HepG2 (cell line): ENCODE measurements around the gene CD7. TPM values are rescaled to one million over a fixed set of nuclear protein-coding genes. Genes with fewer than 3 reads are reported as not detected.
A peak's percentile ranks its signal among the peaks of the same experiment; 100 is the strongest.

Experiments used
- CBX2 ChIP-seq, 2 experiments: fragments of 200-600 bp in 1 of 2; sonication (generic); formaldehyde crosslinking in 1 of 2; IDR thresholded peaks; 2 replicates each; pipeline versions ENCODE4 v1.7.0 to v1.8.1; 2018 to 2022; ENCODE audit warnings: low read depth in 2 of 2, low read length in 1 of 2, mild to moderate bottlenecking in 1 of 2, missing genetic modification reagents in 1 of 2
- FIP1L1 ChIP-seq: fragments of 200-400 bp; formaldehyde crosslinking; IDR thresholded peaks from 2 replicates; pipeline ENCODE4 v1.6.1; 2018; ENCODE audit warnings: low read depth, mild to moderate bottlenecking, low read length, moderate library complexity, borderline replicate concordance; ENCODE audit not compliant: insufficient read depth
- FOXO1 ChIP-seq: sonication (generic); formaldehyde crosslinking; IDR thresholded peaks from 2 replicates; pipeline ENCODE4 v1.4.0; 2020; ENCODE audit warnings: missing genetic modification reagents
- MAFG ChIP-seq: sonication (generic); formaldehyde crosslinking; IDR thresholded peaks from 2 replicates; pipeline ENCODE4 v1.5.1; 2020; ENCODE audit warnings: mild to moderate bottlenecking, missing genetic modification reagents
- MIXL1 ChIP-seq: IDR thresholded peaks from 2 replicates; pipeline ENCODE4 v1.6.1; 2016
- NFE2L2 ChIP-seq: fragments of 150-350 bp; IDR thresholded peaks from 2 replicates; pipeline ENCODE4 v1.6.1; 2014; ENCODE audit warnings: low read length
- SNAI1 ChIP-seq: sonication (generic); formaldehyde crosslinking; IDR thresholded peaks from 2 replicates; pipeline ENCODE4 v1.5.0; 2020; ENCODE audit warnings: mild to moderate bottlenecking, missing genetic modification reagents, borderline replicate concordance
- SP1 ChIP-seq, 2 experiments: fragments of 450-650 bp in 1 of 2; sonication (generic) in 1 of 2; formaldehyde crosslinking in 1 of 2; IDR thresholded peaks; 2 replicates each; pipeline versions ENCODE4 v1.4.0 to v1.6.1; 2016 to 2020; ENCODE audit warnings: missing genetic modification reagents in 1 of 2
- WIZ ChIP-seq: sonication (generic); formaldehyde crosslinking; IDR thresholded peaks from 2 replicates; pipeline ENCODE4 v1.5.1; 2020; ENCODE audit warnings: mild to moderate bottlenecking, missing genetic modification reagents
- ZNF24 ChIP-seq: fragments of 450-650 bp; IDR thresholded peaks from 2 replicates; pipeline ENCODE4 v1.6.1; 2017; ENCODE audit warnings: antibody characterized with exemption, mild to moderate bottlenecking
- ZNF564 ChIP-seq: sonication (generic); formaldehyde crosslinking; IDR thresholded peaks from 2 replicates; pipeline ENCODE4 v1.8.1; 2023; ENCODE audit warnings: mild to moderate bottlenecking, missing genetic modification reagents
- ZNF713 ChIP-seq: sonication (generic); formaldehyde crosslinking; IDR thresholded peaks from 2 replicates; pipeline ENCODE4 v1.4.0; 2020; ENCODE audit warnings: mild to moderate bottlenecking, missing genetic modification reagents
- ZSCAN31 ChIP-seq: sonication (generic); formaldehyde crosslinking; IDR thresholded peaks from 2 replicates; pipeline ENCODE4 v1.5.0; 2020; ENCODE audit warnings: low read depth, mild to moderate bottlenecking, missing genetic modification reagents
- polyA plus RNA-seq, 8 experiments: library from polyadenylated mRNA; depleted of rRNA in 3 of 8; stranded (reverse) in 7 of 8; unstranded in 1 of 8; fragments of >200 nt; fragmentation: Illumina TruSeq in 4 of 8; extraction: Trizol in 4 of 8; gene quantifications; 2 replicates each; pipeline versions ENCODE4 v1.2.1 to v1.2.3, GENCODE V29; 2011 to 2016; ENCODE audit warnings: low read depth in 4 of 8, missing spikeins in 1 of 8, mixed read lengths in 1 of 8; ENCODE audit not compliant: insufficient read depth in 1 of 8
- total RNA-seq, 5 experiments: library from RNA; depleted of rRNA; stranded (reverse); fragments of >200 nt; fragmentation: Illumina TruSeq; extraction: Trizol; gene quantifications; 2 replicates each; pipeline ENCODE4 v1.2.3, GENCODE V29; 2016; ENCODE audit warnings: low read depth in 1 of 5
- TF ChIP-seq, protein P1 (sequence below): sonication (generic); formaldehyde crosslinking; conservative IDR thresholded peaks from 2 replicates; pipeline ENCODE4 v1.4.0; 2020; ENCODE audit warnings: mild to moderate bottlenecking, missing genetic modification reagents, moderate library complexity
- TF ChIP-seq, protein P2 (sequence below): sonication (generic); formaldehyde crosslinking; IDR thresholded peaks from 2 replicates; pipeline ENCODE4 v1.8.1; 2023; ENCODE audit warnings: mild to moderate bottlenecking, missing genetic modification reagents
- TF ChIP-seq, protein P3 (sequence below): sonication (generic); formaldehyde crosslinking; conservative IDR thresholded peaks from 2 replicates; pipeline ENCODE4 v1.8.0; 2022; ENCODE audit warnings: mild to moderate bottlenecking, moderate library complexity, missing genetic modification reagents
- TF ChIP-seq, protein P4 (sequence below): sonication (generic); formaldehyde crosslinking; IDR thresholded peaks from 2 replicates; pipeline ENCODE4 v1.8.0; 2022; ENCODE audit warnings: mild to moderate bottlenecking, missing genetic modification reagents; ENCODE audit not compliant: insufficient replicate concordance
- TF ChIP-seq, protein P5 (sequence below): sonication (generic); formaldehyde crosslinking; IDR thresholded peaks from 2 replicates; pipeline ENCODE4 v1.5.1; 2020; ENCODE audit warnings: missing genetic modification reagents, mild to moderate bottlenecking, borderline replicate concordance

CD7 gene
- total and polyA plus RNA-seq, 2 of the 13 experiments (the other 11 are each of a cell fraction or from before 2014, with no cell fraction given): 67.6 to 76.4 TPM

DNA sequence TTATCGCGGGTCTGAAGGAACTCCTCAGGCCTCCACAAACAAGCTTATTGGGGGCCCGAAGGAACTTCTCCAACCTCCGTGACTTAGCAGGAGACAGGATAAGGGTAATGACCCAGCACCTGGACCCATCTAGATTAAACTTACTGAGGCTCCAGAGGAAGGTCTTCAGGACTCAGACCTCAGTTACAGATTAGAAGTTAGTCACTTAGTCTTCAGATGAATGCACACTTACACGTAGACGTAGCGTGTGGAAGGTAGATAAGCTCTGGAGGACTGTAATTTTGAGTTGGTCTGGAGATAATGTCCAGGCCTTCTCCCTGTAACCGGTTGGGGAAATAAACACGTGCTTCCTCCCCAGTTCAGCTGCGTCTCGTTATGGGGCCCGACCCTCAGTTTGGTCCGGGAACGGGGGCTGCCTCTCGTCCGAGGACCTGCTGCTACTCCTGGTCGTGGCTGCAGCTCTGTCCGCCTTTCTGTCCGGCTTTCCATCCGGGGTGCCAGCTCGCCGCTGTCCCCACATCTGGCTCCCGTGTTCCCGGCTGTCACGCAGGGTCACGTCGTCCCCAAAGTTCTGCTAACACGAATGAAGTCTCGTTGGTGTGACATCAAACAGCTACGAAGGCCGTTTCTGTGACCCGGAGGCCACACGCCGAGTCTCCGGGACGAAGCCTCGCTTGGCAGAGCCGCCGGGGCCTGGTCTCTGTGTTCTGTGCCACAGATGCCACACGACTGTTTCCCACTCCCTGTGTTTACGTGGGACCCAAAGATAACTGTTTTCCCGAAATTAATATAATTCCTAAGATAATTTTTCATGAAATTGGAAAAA lies 28.0 kb upstream of the CD7 start (continued):
- TF ChIP-seq, protein P1, sequence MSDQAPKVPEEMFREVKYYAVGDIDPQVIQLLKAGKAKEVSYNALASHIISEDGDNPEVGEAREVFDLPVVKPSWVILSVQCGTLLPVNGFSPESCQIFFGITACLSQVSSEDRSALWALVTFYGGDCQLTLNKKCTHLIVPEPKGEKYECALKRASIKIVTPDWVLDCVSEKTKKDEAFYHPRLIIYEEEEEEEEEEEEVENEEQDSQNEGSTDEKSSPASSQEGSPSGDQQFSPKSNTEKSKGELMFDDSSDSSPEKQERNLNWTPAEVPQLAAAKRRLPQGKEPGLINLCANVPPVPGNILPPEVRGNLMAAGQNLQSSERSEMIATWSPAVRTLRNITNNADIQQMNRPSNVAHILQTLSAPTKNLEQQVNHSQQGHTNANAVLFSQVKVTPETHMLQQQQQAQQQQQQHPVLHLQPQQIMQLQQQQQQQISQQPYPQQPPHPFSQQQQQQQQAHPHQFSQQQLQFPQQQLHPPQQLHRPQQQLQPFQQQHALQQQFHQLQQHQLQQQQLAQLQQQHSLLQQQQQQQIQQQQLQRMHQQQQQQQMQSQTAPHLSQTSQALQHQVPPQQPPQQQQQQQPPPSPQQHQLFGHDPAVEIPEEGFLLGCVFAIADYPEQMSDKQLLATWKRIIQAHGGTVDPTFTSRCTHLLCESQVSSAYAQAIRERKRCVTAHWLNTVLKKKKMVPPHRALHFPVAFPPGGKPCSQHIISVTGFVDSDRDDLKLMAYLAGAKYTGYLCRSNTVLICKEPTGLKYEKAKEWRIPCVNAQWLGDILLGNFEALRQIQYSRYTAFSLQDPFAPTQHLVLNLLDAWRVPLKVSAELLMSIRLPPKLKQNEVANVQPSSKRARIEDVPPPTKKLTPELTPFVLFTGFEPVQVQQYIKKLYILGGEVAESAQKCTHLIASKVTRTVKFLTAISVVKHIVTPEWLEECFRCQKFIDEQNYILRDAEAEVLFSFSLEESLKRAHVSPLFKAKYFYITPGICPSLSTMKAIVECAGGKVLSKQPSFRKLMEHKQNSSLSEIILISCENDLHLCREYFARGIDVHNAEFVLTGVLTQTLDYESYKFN: no peak
- TF ChIP-seq SNAI1 (CRISPR knock-in tag) (no peak), ZNF564 (CRISPR knock-in tag) (no peak), MIXL1 (no peak), ZSCAN31 (CRISPR knock-in tag) (no peak), ZNF713 (CRISPR knock-in tag) (peak; percentile 23; the same call in 1 of the 2 replicates), MAFG (CRISPR knock-in tag) (no peak), FOXO1 (CRISPR knock-in tag) (no peak), SP1 (IDR thresholded peaks at IDR 0.05) (no peak), SP1 (CRISPR knock-in tag; IDR thresholded peaks at IDR 0.05) (0 out of 2 replicates have a peak, but pooled peaks have one; percentile 5), CBX2 (IDR thresholded peaks at IDR 0.05; ENCODE audit: low read depth, low read length) (no peak), CBX2 (CRISPR knock-in tag; IDR thresholded peaks at IDR 0.05; ENCODE audit: low read depth) (no peak), FIP1L1 (no peak), WIZ (CRISPR knock-in tag) (no peak), ZNF24 (no peak), NFE2L2 (no peak)
- TF ChIP-seq, protein P2, sequence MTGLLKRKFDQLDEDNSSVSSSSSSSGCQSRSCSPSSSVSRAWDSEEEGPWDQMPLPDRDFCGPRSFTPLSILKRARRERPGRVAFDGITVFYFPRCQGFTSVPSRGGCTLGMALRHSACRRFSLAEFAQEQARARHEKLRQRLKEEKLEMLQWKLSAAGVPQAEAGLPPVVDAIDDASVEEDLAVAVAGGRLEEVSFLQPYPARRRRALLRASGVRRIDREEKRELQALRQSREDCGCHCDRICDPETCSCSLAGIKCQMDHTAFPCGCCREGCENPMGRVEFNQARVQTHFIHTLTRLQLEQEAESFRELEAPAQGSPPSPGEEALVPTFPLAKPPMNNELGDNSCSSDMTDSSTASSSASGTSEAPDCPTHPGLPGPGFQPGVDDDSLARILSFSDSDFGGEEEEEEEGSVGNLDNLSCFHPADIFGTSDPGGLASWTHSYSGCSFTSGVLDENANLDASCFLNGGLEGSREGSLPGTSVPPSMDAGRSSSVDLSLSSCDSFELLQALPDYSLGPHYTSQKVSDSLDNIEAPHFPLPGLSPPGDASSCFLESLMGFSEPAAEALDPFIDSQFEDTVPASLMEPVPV (CRISPR knock-in tag): no peak; the same call in 1 of the 2 replicates
- TF ChIP-seq, protein P3, sequence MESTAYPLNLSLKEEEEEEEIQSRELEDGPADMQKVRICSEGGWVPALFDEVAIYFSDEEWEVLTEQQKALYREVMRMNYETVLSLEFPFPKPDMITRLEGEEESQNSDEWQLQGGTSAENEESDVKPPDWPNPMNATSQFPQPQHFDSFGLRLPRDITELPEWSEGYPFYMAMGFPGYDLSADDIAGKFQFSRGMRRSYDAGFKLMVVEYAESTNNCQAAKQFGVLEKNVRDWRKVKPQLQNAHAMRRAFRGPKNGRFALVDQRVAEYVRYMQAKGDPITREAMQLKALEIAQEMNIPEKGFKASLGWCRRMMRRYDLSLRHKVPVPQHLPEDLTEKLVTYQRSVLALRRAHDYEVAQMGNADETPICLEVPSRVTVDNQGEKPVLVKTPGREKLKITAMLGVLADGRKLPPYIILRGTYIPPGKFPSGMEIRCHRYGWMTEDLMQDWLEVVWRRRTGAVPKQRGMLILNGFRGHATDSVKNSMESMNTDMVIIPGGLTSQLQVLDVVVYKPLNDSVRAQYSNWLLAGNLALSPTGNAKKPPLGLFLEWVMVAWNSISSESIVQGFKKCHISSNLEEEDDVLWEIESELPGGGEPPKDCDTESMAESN (CRISPR knock-in tag): no peak
- TF ChIP-seq, protein P4, sequence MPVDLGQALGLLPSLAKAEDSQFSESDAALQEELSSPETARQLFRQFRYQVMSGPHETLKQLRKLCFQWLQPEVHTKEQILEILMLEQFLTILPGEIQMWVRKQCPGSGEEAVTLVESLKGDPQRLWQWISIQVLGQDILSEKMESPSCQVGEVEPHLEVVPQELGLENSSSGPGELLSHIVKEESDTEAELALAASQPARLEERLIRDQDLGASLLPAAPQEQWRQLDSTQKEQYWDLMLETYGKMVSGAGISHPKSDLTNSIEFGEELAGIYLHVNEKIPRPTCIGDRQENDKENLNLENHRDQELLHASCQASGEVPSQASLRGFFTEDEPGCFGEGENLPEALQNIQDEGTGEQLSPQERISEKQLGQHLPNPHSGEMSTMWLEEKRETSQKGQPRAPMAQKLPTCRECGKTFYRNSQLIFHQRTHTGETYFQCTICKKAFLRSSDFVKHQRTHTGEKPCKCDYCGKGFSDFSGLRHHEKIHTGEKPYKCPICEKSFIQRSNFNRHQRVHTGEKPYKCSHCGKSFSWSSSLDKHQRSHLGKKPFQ (CRISPR knock-in tag): no peak
- TF ChIP-seq, protein P5, sequence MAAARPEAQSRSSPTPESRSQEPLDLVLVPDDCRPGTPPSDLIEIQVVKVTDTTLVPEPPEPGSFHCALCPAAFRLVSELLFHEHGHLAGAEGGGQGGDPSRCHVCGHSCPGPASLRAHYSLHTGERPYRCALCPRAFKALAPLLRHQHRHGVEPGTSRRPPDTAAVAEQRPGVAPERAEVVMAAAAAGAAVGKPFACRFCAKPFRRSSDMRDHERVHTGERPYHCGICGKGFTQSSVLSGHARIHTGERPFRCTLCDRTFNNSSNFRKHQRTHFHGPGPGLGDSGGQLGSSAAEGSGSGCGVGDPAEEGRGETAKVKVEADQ (CRISPR knock-in tag): 0 out of 2 replicates have a peak, but pooled peaks have one; percentile 23
